Fibroblast of the aortic adventitia (primary cell): ENCODE measurements around the gene NPM1. TPM values are rescaled to one million over a fixed set of nuclear protein-coding genes. Genes with fewer than 3 reads are reported as not detected.

Source experiments
- DNase-seq: peaks from one replicate; pipeline ENCODE4 v3.0.0-alpha.2; 2010; ENCODE audit warnings: low read depth
- H3K4me3 ChIP-seq: 2 replicates; pipeline ENCODE4 v1.5.1; 2011; ENCODE audit warnings: low read depth, mild to moderate bottlenecking, control low read depth, low read length, moderate library complexity
- CTCF ChIP-seq: IDR thresholded peaks from 2 replicates; pipeline ENCODE4 v1.5.1; 2011; ENCODE audit warnings: mild to moderate bottlenecking, low read length, control low read depth, inconsistent platforms; ENCODE audit not compliant: insufficient read depth
- total RNA-seq: library from RNA; depleted of rRNA; stranded (reverse); fragments of >200 nt; gene quantifications from 2 replicates; pipeline ENCODE4 v1.2.3, GENCODE V29; 2012; ENCODE audit warnings: low replicate concordance

The NPM1 gene
- total RNA-seq, 1 donor: 1,373 TPM

- TF ChIP-seq CTCF: no peak
- no peak overlapping the region for H3K4me3 ChIP-seq
- DNase-seq: peak; percentile 88
Measured at GRCh38 chr5:171415115-171415730, 27.6 kb downstream of the NPM1 start.

DNA sequence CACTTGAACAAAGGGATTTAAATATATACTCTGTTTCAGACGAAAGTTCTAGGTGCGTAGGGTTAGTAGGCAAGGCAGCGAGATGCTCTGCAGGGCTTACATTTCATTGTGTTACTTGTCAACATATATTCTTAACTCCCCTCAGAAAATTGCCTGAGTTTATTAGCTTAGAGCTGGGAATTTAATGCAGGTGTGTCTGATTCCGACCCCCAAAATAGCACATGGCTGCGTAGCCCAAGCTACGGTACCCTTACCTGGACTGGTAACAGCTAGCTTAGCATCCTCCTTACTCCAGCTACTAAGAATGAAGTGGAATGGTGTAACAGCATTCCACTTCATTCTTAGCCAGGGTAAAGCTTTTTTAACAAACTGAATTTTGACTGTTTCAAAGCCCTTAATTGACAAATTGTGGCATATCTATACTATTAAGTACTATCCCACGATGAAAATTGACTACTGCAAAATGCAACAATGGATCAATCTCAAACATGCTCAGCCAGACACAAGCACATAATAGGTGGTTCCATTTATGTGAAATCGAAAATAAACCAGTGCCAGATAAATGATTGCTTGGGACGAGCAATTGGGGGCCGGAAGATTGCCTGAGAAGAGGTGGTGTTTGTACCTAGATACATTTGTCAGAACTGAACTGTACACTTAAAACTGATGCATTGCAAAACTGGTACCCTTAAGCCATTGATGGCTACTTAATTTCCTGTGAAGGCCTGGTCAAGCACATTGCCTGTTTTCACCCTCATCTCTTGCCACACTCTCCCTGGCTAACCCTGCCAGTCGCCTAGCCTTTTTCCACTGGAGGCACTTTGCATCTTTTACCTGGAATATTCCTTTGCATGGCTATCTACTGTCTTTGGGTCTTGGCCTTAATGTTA lies 28.8 kb downstream of the NPM1 start:
- no peak overlapping the region for H3K4me3 ChIP-seq
- DNase-seq: no peak
- no peak for TF ChIP-seq CTCF

DNA sequence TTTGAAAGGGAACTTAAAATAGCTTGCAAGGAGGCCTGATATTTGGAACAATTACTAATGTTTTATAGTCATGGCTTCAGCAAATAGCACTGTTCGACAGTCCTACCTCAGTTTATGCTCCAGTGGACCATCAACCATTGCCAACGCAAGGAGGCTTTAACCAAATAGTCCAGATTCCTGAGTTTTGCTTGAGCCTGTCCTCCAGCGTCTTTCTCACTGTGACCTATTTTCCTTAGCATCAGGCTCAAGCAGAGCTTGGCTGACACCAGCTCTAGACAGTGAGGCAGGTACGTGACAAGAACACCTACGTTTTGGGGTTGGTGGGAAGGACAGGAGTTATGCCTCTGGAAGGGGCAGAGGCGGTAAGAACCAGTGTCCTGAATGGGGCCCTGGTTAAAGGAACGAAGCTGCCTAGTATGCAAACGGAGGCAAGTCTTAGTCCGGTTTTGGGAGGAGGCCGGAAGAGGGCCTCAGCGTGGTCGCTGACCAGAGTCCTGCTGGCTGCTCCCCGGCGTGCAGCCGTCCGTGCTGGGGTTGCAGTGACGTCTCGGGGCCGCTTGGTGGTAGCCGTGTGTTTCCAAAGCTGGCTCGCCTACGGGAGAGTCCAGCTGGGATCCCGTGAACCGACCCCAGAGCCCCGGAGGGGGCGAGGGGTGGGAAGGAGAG lies 30.8 kb downstream of the NPM1 start:
- TF ChIP-seq CTCF: peak; percentile 89
- H3K4me3 ChIP-seq: peak overlapping the region; percentile 49
- peak; percentile 82 for DNase-seq

GRCh38 chr5:171418982-171419687 lies 31.5 kb downstream of the NPM1 start, which contains the start of gene FGF18:
Gene FGF18, plus strand, starts transcription at chr5:171419647. Its CDS starts 553 bp downstream, at chr5:171420200.
- no peak for TF ChIP-seq CTCF
- DNase-seq: peak; percentile 51
- peak within 1 kb of the TSS; percentile 49 for H3K4me3 ChIP-seq

- DNase-seq: no peak
- H3K4me3 ChIP-seq: peak overlapping the region; percentile 40
- TF ChIP-seq CTCF: no peak
Measured at GRCh38 chr5:171419688-171420430, 32.2 kb downstream of the NPM1 start.
